Measurements from ENCODE around the gene CDKL1.

The CDKL1 gene

GRCh38 chr14:50344876-50345563, 51.7 kb downstream of the CDKL1 start:
- no peak for DNase-seq (ENCODE audit: low read depth, low spot score)
- in situ Hi-C loops (cut with HindIII; ENCODE audit: low sequenced_read_pairs): no loop called here
- TF ChIP-seq CTCF (IDR thresholded peaks at IDR 0.05; ENCODE audit: low read depth, low read length): no peak
- H3K4me3 ChIP-seq (ENCODE audit: low read depth, low read length): no peak overlapping the region

GRCh38 chr14:50344116-50344775, 52.4 kb downstream of the CDKL1 start:
- in situ Hi-C loops (cut with HindIII; ENCODE audit: low sequenced_read_pairs): no loop called here
- no peak for TF ChIP-seq CTCF (IDR thresholded peaks at IDR 0.05; ENCODE audit: low read depth, low read length)
- no peak overlapping the region for H3K4me3 ChIP-seq (ENCODE audit: low read depth, low read length)
- DNase-seq (ENCODE audit: low read depth, low spot score): no peak

GRCh38 chr14:50343434-50343833, 53.2 kb downstream of the CDKL1 start:
- no peak for DNase-seq (ENCODE audit: low read depth, low spot score)
- no peak for TF ChIP-seq CTCF (IDR thresholded peaks at IDR 0.05; ENCODE audit: low read depth, low read length)
- in situ Hi-C loops (cut with HindIII; ENCODE audit: low sequenced_read_pairs): no loop called here
- no peak overlapping the region for H3K4me3 ChIP-seq (ENCODE audit: low read depth, low read length)

- DNase-seq (ENCODE audit: low read depth, low spot score): peak; percentile 75
- no peak overlapping the region for H3K4me3 ChIP-seq (ENCODE audit: low read depth, low read length)
- in situ Hi-C loops (cut with HindIII; ENCODE audit: low sequenced_read_pairs): no loop called here
- peak; percentile 54 for TF ChIP-seq CTCF (IDR thresholded peaks at IDR 0.05; ENCODE audit: low read depth, low read length)
These were observed 54.2 kb downstream of the CDKL1 start for GRCh38 chr14:50342221-50343078.

GRCh38 chr14:50340963-50341362, 55.7 kb downstream of the CDKL1 start:
- in situ Hi-C loops (cut with HindIII; ENCODE audit: low sequenced_read_pairs): no loop called here
- no peak overlapping the region for H3K4me3 ChIP-seq (ENCODE audit: low read depth, low read length)
- peak; percentile 13 for TF ChIP-seq CTCF (IDR thresholded peaks at IDR 0.05; ENCODE audit: low read depth, low read length)
- no peak for DNase-seq (ENCODE audit: low read depth, low spot score)

GRCh38 chr14:50340045-50340444, 56.6 kb downstream of the CDKL1 start:
- in situ Hi-C loops (cut with HindIII; ENCODE audit: low sequenced_read_pairs): no loop called here
- no peak for TF ChIP-seq CTCF (IDR thresholded peaks at IDR 0.05; ENCODE audit: low read depth, low read length)
- H3K4me3 ChIP-seq (ENCODE audit: low read depth, low read length): no peak overlapping the region
- DNase-seq (ENCODE audit: low read depth, low spot score): no peak
